GM21576 (cell line): ENCODE results near the gene KIRREL2.

ENCODE experiments used
- ATAC-seq: cut with Tn5 transposase; IDR thresholded peaks from one replicate; pipeline ENCODE4 v1.9.1; 2021; ENCODE audit warnings: mild to moderate bottlenecking, moderate library complexity; ENCODE audit not compliant: unreplicated experiment

KIRREL2 gene

DNA sequence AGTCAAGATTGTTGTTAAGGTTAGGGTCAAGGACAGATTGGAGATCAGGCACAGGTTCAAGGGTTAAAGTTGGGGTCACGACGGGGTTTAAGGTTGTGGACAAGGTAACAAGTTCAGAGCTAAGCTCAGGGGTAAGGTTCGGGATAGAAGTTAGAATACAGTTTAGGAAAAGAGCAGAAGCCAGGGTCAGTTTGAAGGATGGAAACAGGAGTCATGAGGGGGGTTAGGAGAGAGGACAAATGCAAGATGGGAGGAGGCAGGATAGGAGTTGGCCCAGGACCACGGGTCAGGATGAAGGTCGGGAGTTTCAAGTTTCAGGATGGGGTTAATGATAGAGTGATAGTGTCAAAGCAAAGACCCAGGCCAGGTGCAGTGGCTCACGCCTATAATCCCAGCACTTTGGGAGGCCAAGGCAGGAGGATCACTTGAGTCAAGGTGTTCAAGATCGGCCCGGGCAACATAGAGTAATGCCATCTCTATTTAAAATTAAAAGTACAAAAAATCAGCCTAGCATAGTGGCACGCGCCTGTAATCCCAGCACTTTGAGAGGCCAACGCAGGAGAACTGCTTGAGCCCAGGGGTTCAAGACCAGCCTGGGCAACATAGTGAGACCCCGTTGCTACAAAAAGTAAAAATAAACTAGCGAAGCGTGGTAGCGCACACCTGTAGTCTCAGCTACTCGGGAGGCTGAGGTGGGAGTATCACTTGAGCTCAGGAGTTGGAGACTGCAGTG is 12.1 kb upstream of the KIRREL2 start:
- ATAC-seq: no peak

DNA sequence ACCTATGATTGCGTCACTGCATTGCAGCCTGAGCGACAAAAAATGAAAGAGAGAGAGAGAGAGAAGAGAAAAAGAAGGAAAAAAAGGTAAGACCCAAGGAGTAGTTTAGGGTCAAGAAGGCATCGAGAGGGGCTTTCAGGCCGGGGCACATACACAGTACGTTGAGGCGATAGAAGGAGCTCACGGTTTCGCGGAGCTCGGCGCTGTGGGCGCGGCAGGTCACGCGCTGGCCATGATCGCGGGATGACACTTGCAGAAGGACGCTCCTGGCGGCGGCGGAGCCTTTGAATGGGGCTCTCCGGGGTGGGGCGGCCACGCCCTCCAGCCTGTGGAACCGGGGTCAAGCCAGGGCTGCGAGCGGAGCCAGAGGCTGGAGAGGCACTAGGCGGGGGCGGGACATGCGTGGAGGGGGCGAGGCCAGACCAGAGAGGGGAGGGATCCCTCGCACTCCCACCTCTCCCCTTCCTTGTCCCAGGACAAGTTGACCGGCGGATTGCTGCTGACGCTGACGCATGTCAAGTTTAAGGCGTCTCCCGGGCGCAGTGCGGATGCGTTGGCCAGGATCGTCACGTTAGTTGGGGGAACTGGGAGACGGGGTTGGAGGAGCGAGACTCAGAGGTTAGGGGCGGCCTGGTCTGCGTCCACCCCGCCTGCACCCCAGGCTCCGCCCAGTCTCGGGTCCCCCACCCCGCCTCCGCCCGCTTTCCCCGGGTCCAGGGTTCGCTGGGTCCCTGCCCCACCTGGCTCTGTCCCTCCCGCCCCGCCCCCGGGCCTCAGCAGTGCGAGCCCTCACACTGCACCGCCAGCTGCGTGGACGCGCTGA is 11.3 kb upstream of the KIRREL2 start:
- no peak for ATAC-seq

- ATAC-seq: no peak
Measured at GRCh38 chr19:35846038-35846668, 10.6 kb upstream of the KIRREL2 start.

- no peak for ATAC-seq
Measured at GRCh38 chr19:35847911-35848310, 8.8 kb upstream of the KIRREL2 start.

- no peak for ATAC-seq
Measured at GRCh38 chr19:35848486-35848885, 8.2 kb upstream of the KIRREL2 start.

DNA sequence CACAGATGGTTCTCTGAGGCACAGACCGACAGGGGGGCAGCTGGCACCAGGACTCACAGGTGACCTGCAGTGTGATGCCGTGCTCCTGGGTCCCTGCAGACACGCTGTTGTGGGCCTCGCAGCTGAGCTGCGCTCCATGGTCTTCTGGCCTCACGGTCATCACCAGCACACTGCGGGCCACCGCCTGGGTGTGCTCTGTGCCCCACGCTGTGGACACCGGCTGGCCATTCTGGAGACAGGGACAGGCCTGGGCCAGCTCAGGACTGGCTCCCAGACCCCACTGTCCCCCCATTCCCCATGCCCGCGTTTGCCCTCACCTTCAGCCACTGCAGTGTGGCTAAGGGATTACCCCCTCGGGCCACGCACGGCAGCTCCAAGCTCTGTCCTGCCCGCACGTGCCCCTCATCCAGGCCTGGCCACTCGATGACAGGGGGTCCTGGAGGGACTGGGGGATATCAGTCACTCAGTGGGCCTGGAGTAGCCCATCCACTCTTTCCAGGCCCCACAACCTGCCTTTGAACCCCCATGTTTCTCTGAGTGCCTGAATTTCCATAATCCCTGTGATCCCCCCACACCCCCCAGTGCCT is 7.7 kb upstream of the KIRREL2 start:
- no peak for ATAC-seq

GRCh38 chr19:35851213-35852028 is 5.3 kb upstream of the KIRREL2 start:
- ATAC-seq: no peak

DNA sequence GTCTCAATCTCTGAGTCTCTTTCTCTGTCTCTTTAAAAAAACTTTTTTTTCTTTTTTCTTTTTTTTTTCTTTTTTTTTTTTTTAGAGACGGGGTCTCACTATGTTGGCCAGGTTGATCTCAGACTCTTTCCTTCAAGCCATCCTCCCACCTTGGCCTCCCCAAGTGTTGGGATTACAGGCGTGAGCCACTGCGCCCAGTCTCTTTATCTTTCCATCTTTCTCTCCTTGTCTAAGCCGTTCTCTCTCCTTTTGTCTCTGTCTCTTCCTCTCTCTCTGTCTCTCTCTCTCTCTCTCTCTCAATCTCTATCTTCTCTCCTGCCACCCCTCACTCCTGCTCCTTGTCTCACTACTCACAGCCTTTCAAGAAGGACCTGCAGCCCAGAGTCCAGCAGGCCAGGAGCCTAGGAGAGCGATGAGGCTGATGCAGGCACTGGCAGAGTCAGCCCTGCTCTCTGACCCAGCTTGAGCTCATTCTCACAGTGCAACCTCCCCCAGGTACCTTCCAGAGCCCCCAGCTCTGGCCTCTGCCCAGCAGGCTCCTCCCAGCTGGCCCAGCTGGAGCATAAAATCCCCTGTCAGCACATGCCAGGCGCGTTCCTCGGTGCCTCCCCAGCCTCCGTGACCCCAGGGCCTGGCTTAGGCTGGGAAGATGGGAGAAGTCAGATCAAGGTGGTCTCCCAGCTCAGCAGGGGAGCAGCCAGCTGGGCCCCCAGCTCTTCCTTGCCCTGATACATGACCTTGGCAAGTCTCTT is 4.5 kb upstream of the KIRREL2 start, which contains the start of gene NPHS1:
TSS of gene NPHS1 (minus strand) at position 476 of the 752 bp plus-strand sequence. CDS start 667 bp downstream, outside the sequence.
- no peak for ATAC-seq

DNA sequence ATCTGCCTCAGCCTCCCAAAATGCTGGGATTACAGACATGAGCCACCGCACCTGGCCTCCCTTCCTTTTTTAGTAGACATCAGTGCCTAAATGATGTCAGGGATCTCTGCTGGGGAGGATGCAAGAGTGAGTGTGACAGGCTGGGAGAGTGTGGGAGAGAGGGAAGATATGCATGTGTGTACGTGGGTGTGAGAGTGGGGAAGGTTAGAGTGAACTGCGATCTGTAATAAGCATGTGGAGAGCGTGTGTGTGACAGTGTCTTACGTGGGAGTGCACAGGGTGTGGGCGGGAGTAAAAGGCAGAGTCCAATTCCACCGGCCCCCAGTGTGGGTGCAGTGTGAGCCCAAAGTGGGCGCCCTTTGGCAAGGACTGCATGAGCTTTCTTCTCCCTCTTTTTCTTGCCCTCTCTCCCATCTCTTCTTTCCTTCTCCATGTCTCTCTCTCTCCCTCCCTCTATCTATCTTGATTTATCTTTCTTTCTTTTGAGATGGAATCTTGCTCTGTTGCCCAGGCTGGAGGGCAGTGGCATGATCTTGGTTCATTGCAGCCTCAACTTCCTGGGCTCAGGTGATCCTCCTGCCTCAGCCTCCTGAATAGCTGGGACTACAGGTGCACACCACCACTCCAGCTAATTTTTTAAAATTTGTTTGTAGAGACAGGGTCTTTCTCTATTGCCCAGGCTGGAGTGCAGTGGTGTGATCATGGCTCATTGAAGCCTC is 3.5 kb upstream of the KIRREL2 start:
- ATAC-seq: no peak

GRCh38 chr19:35858311-35858710 is 1.6 kb downstream of the KIRREL2 start:
- ATAC-seq: no peak

DNA sequence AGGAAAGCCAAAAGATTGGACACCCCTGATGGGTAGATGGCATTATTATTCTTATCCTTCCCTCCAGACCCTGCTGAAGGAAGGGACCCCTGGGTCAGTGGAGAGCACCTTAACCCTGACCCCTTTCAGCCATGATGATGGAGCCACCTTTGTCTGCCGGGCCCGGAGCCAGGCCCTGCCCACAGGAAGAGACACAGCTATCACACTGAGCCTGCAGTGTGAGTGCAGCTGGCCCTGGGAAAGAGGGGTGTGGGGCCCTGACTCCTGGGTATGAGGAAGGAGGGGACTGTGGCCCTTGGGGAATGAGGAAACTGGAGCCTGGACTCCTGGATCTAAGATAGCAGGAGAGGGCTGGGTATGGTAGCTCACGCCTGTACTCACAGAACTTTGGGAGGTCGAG is 2.7 kb downstream of the KIRREL2 start:
- ATAC-seq: no peak

DNA sequence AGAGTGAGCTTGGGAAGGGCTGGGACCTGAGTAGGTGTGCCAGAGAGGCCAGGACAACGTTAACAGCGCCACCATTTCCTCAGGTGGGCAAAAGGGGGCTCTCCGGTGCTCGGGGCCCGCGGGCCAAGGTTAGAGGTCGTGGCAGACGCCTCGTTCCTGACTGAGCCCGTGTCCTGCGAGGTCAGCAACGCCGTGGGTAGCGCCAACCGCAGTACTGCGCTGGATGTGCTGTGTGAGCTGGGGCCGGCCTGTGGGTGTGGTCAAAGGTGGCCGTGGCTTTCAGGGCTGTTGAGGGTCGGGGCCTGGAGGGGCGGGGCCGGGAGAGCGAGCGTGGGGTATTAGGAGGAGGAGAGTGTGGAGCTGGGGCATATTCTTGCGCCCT is 3.7 kb downstream of the KIRREL2 start:
- no peak for ATAC-seq

- ATAC-seq: no peak
Measured at GRCh38 chr19:35860818-35861639, 4.3 kb downstream of the KIRREL2 start.

- no peak for ATAC-seq
Measured at GRCh38 chr19:35861640-35862160, 5.0 kb downstream of the KIRREL2 start.

GRCh38 chr19:35862528-35862927 is 5.8 kb downstream of the KIRREL2 start:
- ATAC-seq: no peak

- no peak for ATAC-seq
Measured at GRCh38 chr19:35863018-35863417, 6.3 kb downstream of the KIRREL2 start.

DNA sequence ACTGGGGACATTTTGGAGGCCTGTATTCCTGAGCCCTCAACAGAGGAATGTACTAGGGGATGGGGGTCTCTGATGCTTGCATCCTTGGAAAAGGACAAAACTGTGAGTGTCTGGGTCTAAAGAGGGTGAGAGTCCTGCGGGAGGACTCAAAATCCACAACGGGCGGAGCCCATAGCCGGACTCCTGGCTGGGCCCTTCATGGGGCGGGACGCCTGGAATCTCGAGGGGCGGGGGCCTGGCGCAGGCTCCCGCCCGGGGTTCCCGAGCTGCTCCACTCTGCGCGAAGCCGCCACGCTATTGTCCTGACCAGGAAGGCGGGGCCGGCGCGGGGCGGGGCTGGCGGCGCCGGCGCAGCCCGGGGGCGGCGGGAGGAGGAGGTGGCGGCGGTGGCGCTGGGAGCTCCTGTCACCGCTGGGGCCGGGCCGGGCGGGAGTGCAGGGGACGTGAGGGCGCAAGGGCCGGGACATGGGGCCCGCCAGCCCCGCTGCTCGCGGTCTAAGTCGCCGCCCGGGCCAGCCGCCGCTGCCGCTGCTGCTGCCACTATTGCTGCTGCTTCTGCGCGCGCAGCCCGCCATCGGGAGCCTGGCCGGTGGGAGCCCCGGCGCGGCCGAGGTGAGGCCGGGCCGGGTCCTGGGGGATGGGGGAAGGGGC is 11.6 kb downstream of the KIRREL2 start, which contains the start of gene APLP1:
TSS of gene APLP1 (plus strand) at position 403 of the 651 bp plus-strand sequence. CDS start at position 466, 63 bp downstream.
- no peak for ATAC-seq
